CD14-positive monocyte (primary cell): ENCODE data around the gene RNF169. TPM values are rescaled to one million over a fixed set of nuclear protein-coding genes. Genes with fewer than 3 reads are reported as not detected.

Source experiments
- DNase-seq, 3 donors: peaks; one replicate each; pipeline ENCODE4 v3.0.0-alpha.2; 2011 to 2022
- H2AFZ ChIP-seq: 2 replicates; pipeline ENCODE4 v1.6.0; 2012; ENCODE audit warnings: mild to moderate bottlenecking, low read depth, low read length, inconsistent platforms; ENCODE audit not compliant: insufficient read depth, poor library complexity, severe bottlenecking
- H3K27ac ChIP-seq, 2 donors: 1 replicate in 1 of 2; 2 replicates in 1 of 2; pipeline ENCODE4 v1.5.1; 2012 to 2013; ENCODE audit warnings: low read length in 2 of 2, control low read depth in 1 of 2, inconsistent platforms in 1 of 2, low read depth in 1 of 2, mild to moderate bottlenecking in 1 of 2
- H3K27me3 ChIP-seq, 2 donors: one replicate each; pipeline versions ENCODE4 v1.6.0 to v1.6.1; 2011 to 2013; ENCODE audit warnings: low read length in 2 of 2; ENCODE audit not compliant: control insufficient read depth in 2 of 2, insufficient read depth in 2 of 2
- H3K36me3 ChIP-seq, 2 donors: replicated peaks in 1 of 2; 1 replicate in 1 of 2; 2 replicates in 1 of 2; pipeline versions ENCODE4 v1.5.1 to v1.6.1; 2012 to 2013; ENCODE audit warnings: low read length in 2 of 2, control low read depth in 1 of 2, inconsistent platforms in 1 of 2, mild to moderate bottlenecking in 1 of 2; ENCODE audit not compliant: insufficient read depth in 2 of 2, control insufficient read depth in 1 of 2
- H3K4me1 ChIP-seq, 2 donors: 1 replicate in 1 of 2; 2 replicates in 1 of 2; pipeline versions ENCODE4 v1.5.1 to v1.6.1; 2012 to 2013; ENCODE audit warnings: low read length in 2 of 2, control low read depth in 1 of 2, inconsistent platforms in 1 of 2, mild to moderate bottlenecking in 1 of 2, moderate library complexity in 1 of 2; ENCODE audit not compliant: insufficient read depth in 2 of 2, control insufficient read depth in 1 of 2
- H3K4me2 ChIP-seq: replicated peaks from 2 replicates; pipeline ENCODE3; 2012; ENCODE audit warnings: low read length, moderate library complexity, mild to moderate bottlenecking; ENCODE audit not compliant: poor library complexity, severe bottlenecking; ENCODE audit errors: extremely low read depth
- H3K4me3 ChIP-seq, 3 experiments: fragments of 200-600 bp in 1 of 3; sonication (generic) in 1 of 3; replicated peaks in 1 of 3; 1 replicate in 2 of 3; 2 replicates in 1 of 3; pipeline ENCODE4 v1.5.1; 2011 to 2013; ENCODE audit warnings: low read length in 3 of 3, mild to moderate bottlenecking in 3 of 3, control low read depth in 2 of 3, low read depth in 2 of 3, inconsistent platforms in 1 of 3, moderate library complexity in 1 of 3
- H3K79me2 ChIP-seq: 2 replicates; pipeline ENCODE4 v1.6.0; 2012; ENCODE audit warnings: mild to moderate bottlenecking, control low read depth, inconsistent platforms, low read length, moderate library complexity; ENCODE audit not compliant: insufficient read depth
- H3K9ac ChIP-seq: 2 replicates; pipeline ENCODE4 v1.6.0; 2017; ENCODE audit warnings: low read length, mild to moderate bottlenecking; ENCODE audit not compliant: insufficient read depth, poor library complexity, severe bottlenecking
- H3K9me3 ChIP-seq, 2 donors: replicated peaks in 1 of 2; 1 replicate in 1 of 2; 2 replicates in 1 of 2; pipeline versions ENCODE4 v1.5.1 to v1.6.1; 2012 to 2013; ENCODE audit warnings: low read length in 2 of 2, control low read depth in 1 of 2; ENCODE audit not compliant: control insufficient read depth in 1 of 2, insufficient read depth in 1 of 2
- H4K20me1 ChIP-seq: 2 replicates; pipeline ENCODE4 v1.6.0; 2012; ENCODE audit warnings: mild to moderate bottlenecking, low read length, control low read depth, moderate library complexity; ENCODE audit not compliant: insufficient read depth
- H3K27ac Mint-ChIP-seq, 7 donors: one replicate each; pipeline ENCODE4 v1.8.0; 2020; ENCODE audit warnings: mild to moderate bottlenecking in 7 of 7, mixed read lengths in 7 of 7, moderate library complexity in 6 of 7, inconsistent platforms in 2 of 7
- H3K27me3 Mint-ChIP-seq, 3 donors: one replicate each; pipeline ENCODE4 v1.8.0; 2021 to 2022; ENCODE audit warnings: low read depth in 3 of 3, mild to moderate bottlenecking in 3 of 3, mixed read lengths in 3 of 3, moderate library complexity in 3 of 3, inconsistent platforms in 1 of 3
- H3K36me3 Mint-ChIP-seq, 2 donors: one replicate each; pipeline ENCODE4 v1.8.0; 2020; ENCODE audit warnings: mixed read lengths in 2 of 2, inconsistent platforms in 1 of 2, mild to moderate bottlenecking in 1 of 2
- H3K4me1 Mint-ChIP-seq: one replicate; pipeline ENCODE4 v1.8.0; 2020; ENCODE audit warnings: mild to moderate bottlenecking, mixed read lengths
- H3K4me3 Mint-ChIP-seq, 2 donors: one replicate each; pipeline ENCODE4 v1.8.0; 2020; ENCODE audit warnings: mild to moderate bottlenecking in 2 of 2, mixed read lengths in 2 of 2, moderate library complexity in 1 of 2
- H3K9me3 Mint-ChIP-seq, 7 donors: one replicate each; pipeline ENCODE4 v1.8.0; 2020 to 2022; ENCODE audit warnings: mixed read lengths in 7 of 7, mild to moderate bottlenecking in 6 of 7, moderate library complexity in 6 of 7, inconsistent platforms in 2 of 7
- WGBS: methylation state at CpG from one replicate; pipeline ENCODE4 v1.1.5; 2013; ENCODE audit warnings: missing lambda C conversion rate; ENCODE audit not compliant: insufficient coverage; 5-methylcytosine and 5-hydroxymethylcytosine counted together
- intact Hi-C, 2 donors: fragments of 100-400 bp; cut with micrococcal nuclease; formaldehyde crosslinking; loops; one replicate each; pipeline versions ENCODE4 v1.15.0 to v1.15.1; 2023
- polyA plus RNA-seq, 3 donors: library from polyadenylated mRNA; depleted of rRNA in 1 of 3; unstranded in 2 of 3; stranded (reverse) in 1 of 3; fragments of 300-500 nt in 2 of 3; fragments of >200 nt in 1 of 3; fragmentation: Illumina TruSeq in 2 of 3; gene quantifications; 1 replicate in 2 of 3; 2 replicates in 1 of 3; pipeline ENCODE4 v1.2.3, GENCODE V29; 2012 to 2021
- TF ChIP-seq, protein P1 (sequence below): fragments of 200-600 bp; IDR thresholded peaks from one replicate; pipeline ENCODE4 v1.8.0; 2022; ENCODE audit warnings: antibody characterized with exemption, mild to moderate bottlenecking

The RNF169 gene
- polyA plus RNA-seq, 3 donors = 1.4 to 16.2 (median 2.0) TPM

- Histone ChIP-seq H4K20me1 (peaks cover 98% of the 10 kb centered on the region), H3K9me3 (no peaks in the 10 kb centered on the region), H3K4me3 (no peak overlapping the region), H3K36me3 (no peaks in the 10 kb centered on the region), H3K4me2 (no peak overlapping the region), H3K79me2 (peaks cover 86% of the 10 kb centered on the region), H3K27ac (no peak overlapping the region), H2AFZ (no peak overlapping the region), H3K9ac (no peak overlapping the region), H3K27me3 (no peaks in the 10 kb centered on the region), H3K4me1 (peaks cover 35 to 56% of the 10 kb centered on the region in 2 donors)
- Mint-ChIP-seq H3K4me1 (peaks cover 37% of the 10 kb centered on the region), H3K9me3 (no peaks in the 10 kb centered on the region), H3K27me3 (no peaks in the 10 kb centered on the region), H3K27ac (no peak overlapping the region), H3K4me3 (no peak overlapping the region), H3K36me3 (peaks cover 13 to 14% of the 10 kb centered on the region in 2 donors)
- WGBS = 100% methylated on average over 4 of the region's 6 CpGs
- TF ChIP-seq, protein P1, sequence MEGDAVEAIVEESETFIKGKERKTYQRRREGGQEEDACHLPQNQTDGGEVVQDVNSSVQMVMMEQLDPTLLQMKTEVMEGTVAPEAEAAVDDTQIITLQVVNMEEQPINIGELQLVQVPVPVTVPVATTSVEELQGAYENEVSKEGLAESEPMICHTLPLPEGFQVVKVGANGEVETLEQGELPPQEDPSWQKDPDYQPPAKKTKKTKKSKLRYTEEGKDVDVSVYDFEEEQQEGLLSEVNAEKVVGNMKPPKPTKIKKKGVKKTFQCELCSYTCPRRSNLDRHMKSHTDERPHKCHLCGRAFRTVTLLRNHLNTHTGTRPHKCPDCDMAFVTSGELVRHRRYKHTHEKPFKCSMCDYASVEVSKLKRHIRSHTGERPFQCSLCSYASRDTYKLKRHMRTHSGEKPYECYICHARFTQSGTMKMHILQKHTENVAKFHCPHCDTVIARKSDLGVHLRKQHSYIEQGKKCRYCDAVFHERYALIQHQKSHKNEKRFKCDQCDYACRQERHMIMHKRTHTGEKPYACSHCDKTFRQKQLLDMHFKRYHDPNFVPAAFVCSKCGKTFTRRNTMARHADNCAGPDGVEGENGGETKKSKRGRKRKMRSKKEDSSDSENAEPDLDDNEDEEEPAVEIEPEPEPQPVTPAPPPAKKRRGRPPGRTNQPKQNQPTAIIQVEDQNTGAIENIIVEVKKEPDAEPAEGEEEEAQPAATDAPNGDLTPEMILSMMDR = no peak
- no peak for DNase-seq
- intact Hi-C loops = no loop called here
Measured at GRCh38 chr11:74778581-74778980, 29.9 kb downstream of the RNF169 start.

GRCh38 chr11:74780248-74781005, 31.8 kb downstream of the RNF169 start:
- Histone ChIP-seq H2AFZ (no peak overlapping the region), H3K4me2 (no peak overlapping the region), H3K27me3 (no peaks in the 10 kb centered on the region), H3K9ac (no peak overlapping the region), H4K20me1 (peaks cover 87% of the 10 kb centered on the region), H3K9me3 (no peaks in the 10 kb centered on the region), H3K4me1 (peaks cover 48 to 72% of the 10 kb centered on the region in 2 donors), H3K4me3 (no peak overlapping the region), H3K79me2 (peaks cover 81% of the 10 kb centered on the region), H3K27ac (no peak overlapping the region), H3K36me3 (no peaks in the 10 kb centered on the region)
- Mint-ChIP-seq H3K27me3 (no peaks in the 10 kb centered on the region), H3K4me3 (no peak overlapping the region), H3K4me1 (peaks cover 41% of the 10 kb centered on the region), H3K36me3 (peaks cover 9 to 13% of the 10 kb centered on the region in 2 donors), H3K27ac (no peak overlapping the region), H3K9me3 (no peaks in the 10 kb centered on the region)
- TF ChIP-seq, protein P1 = no peak
- WGBS = 100% methylated on average over 2 of the region's 4 CpGs
- no peak for DNase-seq
- intact Hi-C loops = loop anchor here (5.0 kb wide), 1 partner anchor 33 kb away; the partner anchor contains the start of gene RNF169 (in 2 of the 2)
